ENCODE data around the gene SLC38A2. TPM values are rescaled to one million over a fixed set of nuclear protein-coding genes. Genes with fewer than 3 reads are reported as not detected.
A peak's percentile ranks its signal among the peaks of the same experiment; 100 is the strongest.

SLC38A2 gene
- total RNA-seq, 1 donor from 2014 or later, result 421 TPM

GRCh38 chr12:46382408-46382963, 9.9 kb upstream of the SLC38A2 start:
- peak overlapping the region; percentile 85 for H3K4me3 Mint-ChIP-seq (ENCODE audit: unreplicated experiment)
- no peak for FAIRE-seq

GRCh38 chr12:46380881-46381280, 8.3 kb upstream of the SLC38A2 start:
- Histone ChIP-seq H3K9me3 (ENCODE audit: insufficient read depth, low read depth, low read length) (no peaks in the 10 kb centered on the region), H3K4me2 (ENCODE audit: low read length) (no peak overlapping the region), H2AFZ (ENCODE audit: low read depth, low read length) (no peak overlapping the region), H3K4me1 (ENCODE audit: insufficient read depth, low read length) (peaks cover 27% of the 10 kb centered on the region), H3K4me3 (ENCODE audit: insufficient read depth, low read depth, low read length) (no peak overlapping the region), H3K79me2 (ENCODE audit: insufficient read depth, low read length) (peaks cover 13% of the 10 kb centered on the region), H3K27me3 (ENCODE audit: insufficient read depth, low read length) (no peaks in the 10 kb centered on the region), H3K27ac (ENCODE audit: low read depth, low read length) (no peak overlapping the region), H3K36me3 (ENCODE audit: insufficient read depth, low read length) (no peaks in the 10 kb centered on the region), H4K20me1 (ENCODE audit: insufficient read depth, low read length) (no peaks in the 10 kb centered on the region), H3K9ac (ENCODE audit: low read length) (no peak overlapping the region)
- Mint-ChIP-seq H3K4me1 (ENCODE audit: low read depth, unreplicated experiment) (peaks cover 21% of the 10 kb centered on the region), H3K27me3 (ENCODE audit: low read depth, unreplicated experiment) (no peaks in the 10 kb centered on the region), H3K4me3 (ENCODE audit: unreplicated experiment) (no peak overlapping the region), H3K9me3 (ENCODE audit: unreplicated experiment) (no peaks in the 10 kb centered on the region), H3K36me3 (ENCODE audit: low read depth, unreplicated experiment) (no peaks in the 10 kb centered on the region), H3K27ac (ENCODE audit: unreplicated experiment) (no peak overlapping the region)
- TF ChIP-seq EZH2 (IDR thresholded peaks at IDR 0.05; ENCODE audit: insufficient read depth, low read length), result no peak
- FAIRE-seq (no peak), DNase-seq (ENCODE audit: low read depth) (no peak)

More at GRCh38 chr12:46382408-46382963, 9.9 kb upstream of the SLC38A2 start:
- no peaks in the 10 kb centered on the region for H3K9me3 ChIP-seq (ENCODE audit: insufficient read depth, low read depth, low read length)
- H3K27ac ChIP-seq (ENCODE audit: low read depth, low read length), result peak overlapping the region; percentile 99
- no peaks in the 10 kb centered on the region for H3K9me3 Mint-ChIP-seq (ENCODE audit: unreplicated experiment)
- H3K36me3 ChIP-seq (ENCODE audit: insufficient read depth, low read length), result no peaks in the 10 kb centered on the region
- H4K20me1 ChIP-seq (ENCODE audit: insufficient read depth, low read length), result no peaks in the 10 kb centered on the region
- H3K79me2 ChIP-seq (ENCODE audit: insufficient read depth, low read length), result peaks cover 13% of the 10 kb centered on the region
- H3K9ac ChIP-seq (ENCODE audit: low read length), result peak overlapping the region; percentile 97
- H3K4me2 ChIP-seq (ENCODE audit: low read length), result peak overlapping the region; percentile 95
- no peak for DNase-seq (ENCODE audit: low read depth)
- no peaks in the 10 kb centered on the region for H3K36me3 Mint-ChIP-seq (ENCODE audit: low read depth, unreplicated experiment)
- no peaks in the 10 kb centered on the region for H3K27me3 ChIP-seq (ENCODE audit: insufficient read depth, low read length)
- TF ChIP-seq EZH2 (IDR thresholded peaks at IDR 0.05; ENCODE audit: insufficient read depth, low read length), result no peak
- TF ChIP-seq CTCF (IDR thresholded peaks at IDR 0.05; ENCODE audit: insufficient read depth, low read depth, low read length), result no peak
- H3K4me1 ChIP-seq (ENCODE audit: insufficient read depth, low read length), result peaks cover 40% of the 10 kb centered on the region
- no peaks in the 10 kb centered on the region for H3K27me3 Mint-ChIP-seq (ENCODE audit: low read depth, unreplicated experiment)
- H2AFZ ChIP-seq (ENCODE audit: low read depth, low read length), result no peak overlapping the region
- peak overlapping the region; percentile 55 for H3K4me3 ChIP-seq (ENCODE audit: insufficient read depth, low read depth, low read length)
- peaks cover 31% of the 10 kb centered on the region for H3K4me1 Mint-ChIP-seq (ENCODE audit: low read depth, unreplicated experiment)
- peak overlapping the region; percentile 97 for H3K27ac Mint-ChIP-seq (ENCODE audit: unreplicated experiment)

GRCh38 chr12:46380022-46380796, 7.6 kb upstream of the SLC38A2 start:
- FAIRE-seq, result no peak
- Histone ChIP-seq H3K27ac (ENCODE audit: low read depth, low read length) (no peak overlapping the region), H3K4me3 (ENCODE audit: insufficient read depth, low read depth, low read length) (no peak overlapping the region), H3K9me3 (ENCODE audit: insufficient read depth, low read depth, low read length) (no peaks in the 10 kb centered on the region), H3K9ac (ENCODE audit: low read length) (no peak overlapping the region), H3K36me3 (ENCODE audit: insufficient read depth, low read length) (no peaks in the 10 kb centered on the region), H3K79me2 (ENCODE audit: insufficient read depth, low read length) (peaks cover 10% of the 10 kb centered on the region), H3K4me1 (ENCODE audit: insufficient read depth, low read length) (peaks cover 20% of the 10 kb centered on the region), H4K20me1 (ENCODE audit: insufficient read depth, low read length) (no peaks in the 10 kb centered on the region), H3K27me3 (ENCODE audit: insufficient read depth, low read length) (no peaks in the 10 kb centered on the region), H3K4me2 (ENCODE audit: low read length) (no peak overlapping the region), H2AFZ (ENCODE audit: low read depth, low read length) (no peak overlapping the region)
- no peaks in the 10 kb centered on the region for H3K36me3 Mint-ChIP-seq (ENCODE audit: low read depth, unreplicated experiment)
- no peak for TF ChIP-seq CTCF (IDR thresholded peaks at IDR 0.05; ENCODE audit: insufficient read depth, low read depth, low read length)
- TF ChIP-seq EZH2 (IDR thresholded peaks at IDR 0.05; ENCODE audit: insufficient read depth, low read length), result no peak
- no peak overlapping the region for H3K4me3 Mint-ChIP-seq (ENCODE audit: unreplicated experiment)
- H3K9me3 Mint-ChIP-seq (ENCODE audit: unreplicated experiment), result no peaks in the 10 kb centered on the region
- DNase-seq (ENCODE audit: low read depth), result no peak
- H3K4me1 Mint-ChIP-seq (ENCODE audit: low read depth, unreplicated experiment), result peaks cover 15% of the 10 kb centered on the region
- no peaks in the 10 kb centered on the region for H3K27me3 Mint-ChIP-seq (ENCODE audit: low read depth, unreplicated experiment)
- H3K27ac Mint-ChIP-seq (ENCODE audit: unreplicated experiment), result no peak overlapping the region
